CD4-positive, alpha-beta T cell (primary cell): ENCODE data around the gene TADA1. TPM values are rescaled to one million over a fixed set of nuclear protein-coding genes. Genes with fewer than 3 reads are reported as not detected.

Experiments
- ATAC-seq: fragments of 200-7000 bp; cut with Tn5 transposase; one replicate; pipeline ENCODE4 v1.10.0; 2022; ENCODE audit warnings: mild to moderate bottlenecking; ENCODE audit not compliant: poor library complexity
- CTCF ChIA-PET: fragments of 350-600 bp; sonication (Branson Sonifier 250); formaldehyde crosslinking; loops from one replicate; lab custom pipeline; 2021; ENCODE audit warnings: antibody characterized with exemption, inconsistent platforms; lab: Charles Lee
- POLR2A ChIA-PET: fragments of 350-600 bp; sonication (Branson Sonifier 250); formaldehyde crosslinking; loops from one replicate; lab custom pipeline; 2021; ENCODE audit warnings: antibody characterized with exemption, inconsistent platforms; lab: Charles Lee
- DNase-seq, 14 experiments: peaks; one replicate each; pipeline ENCODE4 v3.0.0-alpha.2; 2013 to 2020; ENCODE audit warnings: mixed read lengths in 2 of 14
- H3K27ac ChIP-seq, 2 donors: one replicate each; pipeline versions ENCODE4 v1.5.1 to v1.7.0; 2013; ENCODE audit warnings: low read length in 2 of 2, low read depth in 1 of 2, mild to moderate bottlenecking in 1 of 2
- H3K27me3 ChIP-seq, 2 experiments: 1 replicate in 1 of 2; 2 replicates in 1 of 2; pipeline versions ENCODE4 v1.6.1 to v1.7.0; 2013; ENCODE audit warnings: low read length in 2 of 2, control low read depth in 1 of 2, mild to moderate bottlenecking in 1 of 2, moderate library complexity in 1 of 2; ENCODE audit not compliant: insufficient read depth in 2 of 2, control insufficient read depth in 1 of 2
- H3K36me3 ChIP-seq: one replicate; pipeline ENCODE4 v1.6.1; 2013; ENCODE audit warnings: low read length, control low read depth; ENCODE audit not compliant: insufficient read depth
- H3K4me1 ChIP-seq: one replicate; pipeline ENCODE4 v1.6.1; 2013; ENCODE audit warnings: low read length, control low read depth; ENCODE audit not compliant: insufficient read depth
- H3K4me3 ChIP-seq: one replicate; pipeline ENCODE4 v1.5.1; 2013; ENCODE audit warnings: mild to moderate bottlenecking, low read length, moderate library complexity
- H3K9me3 ChIP-seq, 2 experiments: 1 replicate in 1 of 2; 2 replicates in 1 of 2; pipeline versions ENCODE4 v1.6.1 to v1.7.0; 2013; ENCODE audit warnings: low read length in 2 of 2, mild to moderate bottlenecking in 2 of 2, control low read depth in 1 of 2, moderate library complexity in 1 of 2; ENCODE audit not compliant: control insufficient read depth in 1 of 2, insufficient read depth in 1 of 2
- H3K27ac Mint-ChIP-seq: one replicate; pipeline ENCODE4 v1.8.0; 2020; ENCODE audit warnings: mixed read lengths
- H3K27me3 Mint-ChIP-seq: one replicate; pipeline ENCODE4 v1.8.0; 2021; ENCODE audit warnings: mixed read lengths
- H3K36me3 Mint-ChIP-seq: one replicate; pipeline ENCODE4 v1.8.0; 2021; ENCODE audit warnings: low read depth, mixed read lengths
- H3K4me1 Mint-ChIP-seq: one replicate; pipeline ENCODE4 v1.8.0; 2021; ENCODE audit warnings: low read depth, mixed read lengths
- H3K4me3 Mint-ChIP-seq: one replicate; pipeline ENCODE4 v1.8.0; 2020; ENCODE audit warnings: mild to moderate bottlenecking, mixed read lengths
- H3K9me3 Mint-ChIP-seq: one replicate; pipeline ENCODE4 v1.8.0; 2020; ENCODE audit warnings: mixed read lengths
- intact Hi-C, 2 experiments: fragments of 100-400 bp; cut with DNase I in 1 of 2; cut with micrococcal nuclease in 1 of 2; formaldehyde crosslinking; loops; one replicate each; pipeline versions ENCODE4 v1.15.1 to v1.9.0; 2023 to 2025; cut with DNase I, micrococcal nuclease
- total RNA-seq, 174 experiments: library from RNA in 2 of 174; stranded (reverse) in 2 of 174; gene quantifications; one replicate each; pipeline ENCODE4 v1.2.3 and lab custom pipeline; 2021 to 2026
- TF ChIP-seq, protein P1 (sequence below): fragments of 200-600 bp; IDR thresholded peaks from one replicate; pipeline ENCODE4 v1.8.0; 2022; ENCODE audit warnings: antibody characterized with exemption, mild to moderate bottlenecking

The TADA1 gene
- total RNA-seq, 2 experiments from 2014 or later, result 15.8 to 16.4 TPM

DNA sequence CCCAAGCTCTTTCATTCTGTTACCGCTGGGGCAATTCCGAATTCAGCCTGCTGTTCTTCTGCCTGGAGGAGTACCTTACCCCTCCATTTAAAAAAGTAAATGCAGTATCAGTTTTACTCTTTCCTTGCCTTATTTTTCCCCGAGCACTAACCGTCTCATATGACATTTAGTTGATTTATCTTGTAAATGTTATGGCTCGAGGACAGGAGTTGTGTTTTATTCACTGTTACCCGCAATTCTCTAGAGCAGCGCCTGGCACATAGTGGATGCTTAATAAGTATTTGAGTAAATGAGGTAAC, 425 bp upstream of the TADA1 start:
- ChIA-PET CTCF (interaction anchor here (0.9 to 2.6 kb wide), 6 partner anchors 15 to 392 kb away, joined by 3 to 14 read pairs (median 5); partner anchors contain the start of gene POGK), POLR2A (interaction anchor here (0.7 to 2.9 kb wide), 19 partner anchors 9 to 1059 kb away, joined by 3 to 60 read pairs (median 4); partner anchors contain the start of genes CREG1, POGK and POU2F1)
- Mint-ChIP-seq H3K9me3 (no peaks in the 10 kb centered on the region), H3K27me3 (no peaks in the 10 kb centered on the region), H3K27ac (peak overlapping the region; percentile 88), H3K36me3 (peaks cover 6% of the 10 kb centered on the region), H3K4me1 (peaks cover 53% of the 10 kb centered on the region), H3K4me3 (peak overlapping the region; percentile 92)
- ATAC-seq (peak; percentile 4), DNase-seq (no peak)
- Histone ChIP-seq H3K36me3 (no peaks in the 10 kb centered on the region), H3K9me3 (no peaks in the 10 kb centered on the region), H3K27me3 (no peaks in the 10 kb centered on the region), H3K4me3 (peak overlapping the region; percentile 75), H3K27ac (peak overlapping the region in 1 of 2 donors; percentile 52), H3K4me1 (peaks cover 27% of the 10 kb centered on the region)
- intact Hi-C loops, result loop anchor here (1.0 to 5.0 kb wide), 5 partner anchors 37 to 1061 kb away; partner anchors contain the start of genes POGK (in 2 of the 2), DCAF6 (in 1 of the 2) and MPC2 (in 1 of the 2)
- TF ChIP-seq, protein P1, sequence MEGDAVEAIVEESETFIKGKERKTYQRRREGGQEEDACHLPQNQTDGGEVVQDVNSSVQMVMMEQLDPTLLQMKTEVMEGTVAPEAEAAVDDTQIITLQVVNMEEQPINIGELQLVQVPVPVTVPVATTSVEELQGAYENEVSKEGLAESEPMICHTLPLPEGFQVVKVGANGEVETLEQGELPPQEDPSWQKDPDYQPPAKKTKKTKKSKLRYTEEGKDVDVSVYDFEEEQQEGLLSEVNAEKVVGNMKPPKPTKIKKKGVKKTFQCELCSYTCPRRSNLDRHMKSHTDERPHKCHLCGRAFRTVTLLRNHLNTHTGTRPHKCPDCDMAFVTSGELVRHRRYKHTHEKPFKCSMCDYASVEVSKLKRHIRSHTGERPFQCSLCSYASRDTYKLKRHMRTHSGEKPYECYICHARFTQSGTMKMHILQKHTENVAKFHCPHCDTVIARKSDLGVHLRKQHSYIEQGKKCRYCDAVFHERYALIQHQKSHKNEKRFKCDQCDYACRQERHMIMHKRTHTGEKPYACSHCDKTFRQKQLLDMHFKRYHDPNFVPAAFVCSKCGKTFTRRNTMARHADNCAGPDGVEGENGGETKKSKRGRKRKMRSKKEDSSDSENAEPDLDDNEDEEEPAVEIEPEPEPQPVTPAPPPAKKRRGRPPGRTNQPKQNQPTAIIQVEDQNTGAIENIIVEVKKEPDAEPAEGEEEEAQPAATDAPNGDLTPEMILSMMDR, result peak; percentile 36

DNA sequence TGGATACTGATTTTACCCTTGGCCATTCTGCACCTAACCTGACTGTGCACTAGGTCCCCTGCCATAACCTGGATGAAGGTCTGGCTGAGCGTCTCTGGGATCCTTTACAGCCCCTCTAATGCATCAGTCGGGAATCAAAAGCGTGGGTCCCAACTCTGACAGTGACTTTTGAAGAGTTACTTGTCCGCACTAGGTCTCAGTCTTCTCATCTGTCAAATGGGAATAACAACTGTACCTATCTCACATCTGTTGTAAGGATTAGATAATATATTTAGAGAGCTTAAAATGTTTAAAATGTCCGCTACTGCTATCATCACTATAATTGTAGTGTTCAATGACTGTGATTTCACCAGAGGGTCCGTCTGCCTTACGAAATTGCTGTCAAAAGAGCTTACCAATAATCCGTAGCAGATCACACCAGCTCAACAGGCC, 746 bp downstream of the TADA1 start:
- Mint-ChIP-seq H3K27ac (peak overlapping the region; percentile 88), H3K36me3 (peaks cover 6% of the 10 kb centered on the region), H3K9me3 (no peaks in the 10 kb centered on the region), H3K4me3 (peak overlapping the region; percentile 89), H3K27me3 (no peaks in the 10 kb centered on the region), H3K4me1 (peaks cover 64% of the 10 kb centered on the region)
- no peaks in the 10 kb centered on the region for H3K36me3 ChIP-seq
- ChIA-PET POLR2A (interaction anchor here (0.6 to 2.9 kb wide), 11 partner anchors 9 to 1061 kb away, joined by 3 to 60 read pairs (median 5); partner anchors contain the start of genes CD247, CREG1, DCAF6 and POGK), CTCF (interaction anchor here (1.5 to 2.6 kb wide), 2 partner anchors 35 to 36 kb away, joined by 8 to 14 read pairs; partner anchors contain the start of gene POGK)
- H3K27ac ChIP-seq, result peak overlapping the region in 1 of 2 donors; percentile 73
- peaks cover 27% of the 10 kb centered on the region for H3K4me1 ChIP-seq
- H3K27me3 ChIP-seq, result no peaks in the 10 kb centered on the region
- intact Hi-C loops, result loop anchor here (5.0 kb wide), 4 partner anchors 38 to 1062 kb away; partner anchors contain the start of genes DCAF6 (in 1 of the 2), MPC2 (in 1 of the 2) and POGK (in 1 of the 2)
- no peaks in the 10 kb centered on the region for H3K9me3 ChIP-seq
- DNase-seq, result peak in 1 of 14 experiments; percentile 21
- peak overlapping the region; percentile 75 for H3K4me3 ChIP-seq
- no peak for ATAC-seq
- TF ChIP-seq, protein P1, result no peak

DNA sequence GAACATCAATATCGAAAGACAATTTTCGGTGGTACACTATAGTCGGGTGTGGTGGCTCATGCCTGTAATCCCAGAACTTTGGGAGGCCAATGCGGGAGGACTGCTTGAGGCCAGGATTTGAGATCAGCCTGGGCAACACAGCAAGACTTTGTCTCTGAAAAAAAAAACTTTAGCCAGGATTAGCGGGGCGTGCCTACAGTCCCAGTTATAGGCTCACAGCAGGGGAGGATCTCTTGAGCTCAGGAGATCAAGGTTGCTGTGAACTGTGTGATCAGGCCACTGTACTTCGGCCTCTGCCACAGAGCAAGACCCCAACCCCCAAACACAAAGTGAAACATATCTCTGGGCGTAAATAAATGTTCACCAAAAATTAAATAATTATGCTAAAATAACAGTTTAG, 1.6 kb downstream of the TADA1 start:
- POLR2A ChIA-PET, result interaction anchor here (2.2 to 2.9 kb wide), 2 partner anchors 35 to 679 kb away, joined by 5 to 60 read pairs; partner anchors contain the start of genes CREG1 and POGK
- H3K27me3 ChIP-seq, result no peaks in the 10 kb centered on the region
- ATAC-seq (no peak), DNase-seq (no peak)
- intact Hi-C loops, result no loop called here
- H3K4me1 Mint-ChIP-seq, result peaks cover 72% of the 10 kb centered on the region
- no peaks in the 10 kb centered on the region for H3K27me3 Mint-ChIP-seq
- H3K9me3 ChIP-seq, result no peaks in the 10 kb centered on the region
- TF ChIP-seq, protein P1, result no peak
- H3K36me3 ChIP-seq, result no peaks in the 10 kb centered on the region
- H3K27ac Mint-ChIP-seq, result no peak overlapping the region
- H3K4me3 Mint-ChIP-seq, result peak overlapping the region; percentile 58
- no peak overlapping the region for H3K27ac ChIP-seq
- no peak overlapping the region for H3K4me3 ChIP-seq
- no peaks in the 10 kb centered on the region for H3K9me3 Mint-ChIP-seq
- CTCF ChIA-PET, result no interaction called here
- H3K4me1 ChIP-seq, result peaks cover 30% of the 10 kb centered on the region
- H3K36me3 Mint-ChIP-seq, result peaks cover 14% of the 10 kb centered on the region
